HG03460 (cell line): ENCODE measurements around the gene TMPRSS11D.
A peak's percentile ranks its signal among the peaks of the same experiment; 100 is the strongest.

ENCODE experiments used
- ATAC-seq: cut with Tn5 transposase; IDR thresholded peaks from one replicate; pipeline ENCODE4 v1.9.1; 2021; ENCODE audit not compliant: unreplicated experiment

Gene TMPRSS11D

GRCh38 chr4:67886281-67886680 lies 2.5 kb upstream of the TMPRSS11D start:
- no peak for ATAC-seq

- no peak for ATAC-seq
Observed at GRCh38 chr4:67885762-67886161, 2.0 kb upstream of the TMPRSS11D start.

GRCh38 chr4:67884701-67885100 lies 899 bp upstream of the TMPRSS11D start:
- no peak for ATAC-seq

DNA sequence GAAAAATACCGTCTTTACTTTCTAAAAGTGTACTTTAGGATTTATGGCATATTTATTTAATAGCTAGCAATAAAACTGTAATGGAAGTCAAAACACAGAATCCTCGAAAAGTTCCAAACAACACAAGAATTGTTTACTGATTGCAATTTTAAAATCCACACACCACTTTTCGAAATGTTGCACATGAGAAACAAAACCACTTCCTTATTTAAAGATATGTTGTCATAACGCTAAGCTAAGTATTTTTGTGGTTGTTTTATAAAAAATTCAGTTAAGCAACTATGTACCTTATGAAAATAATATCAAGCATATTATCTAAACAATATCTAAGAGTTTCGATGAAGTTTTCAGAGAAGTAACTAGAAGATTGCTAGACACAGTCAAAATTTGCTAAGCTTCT lies 344 bp downstream of the TMPRSS11D start:
- no peak for ATAC-seq

DNA sequence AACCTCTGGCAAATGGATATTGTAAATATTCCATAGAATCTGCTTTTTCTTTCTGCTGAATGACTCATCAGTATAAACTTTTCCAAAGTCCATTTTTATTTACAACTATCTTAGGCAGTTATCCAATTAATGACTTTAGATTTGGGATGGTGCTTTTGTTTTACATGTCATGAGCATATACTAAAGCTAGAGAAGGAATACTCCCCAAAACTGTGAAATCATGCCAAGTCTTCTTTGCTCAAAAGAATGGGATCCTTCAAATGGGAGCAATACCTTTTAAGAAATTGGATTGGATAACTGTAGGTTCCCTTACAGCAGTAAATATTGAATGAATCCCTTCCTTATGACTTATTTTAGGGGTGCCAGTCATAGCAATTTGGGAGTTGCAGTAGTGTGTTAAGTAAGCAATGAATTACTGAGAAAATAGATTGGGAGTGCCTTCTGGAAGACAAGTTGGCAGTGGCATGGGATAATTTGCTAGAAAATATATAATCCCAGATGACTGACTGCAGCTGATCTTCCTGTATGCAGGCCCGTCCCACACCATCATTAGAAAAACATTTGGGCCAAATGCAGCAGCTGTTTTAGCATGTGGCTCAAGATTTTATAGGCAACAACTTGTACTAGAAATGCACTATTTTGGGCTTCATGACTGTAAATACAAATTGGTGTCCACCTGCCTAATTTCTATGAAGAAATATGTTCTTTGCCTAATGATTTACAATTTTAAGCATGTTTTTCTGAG lies 2.8 kb downstream of the TMPRSS11D start:
- ATAC-seq, result no peak

DNA sequence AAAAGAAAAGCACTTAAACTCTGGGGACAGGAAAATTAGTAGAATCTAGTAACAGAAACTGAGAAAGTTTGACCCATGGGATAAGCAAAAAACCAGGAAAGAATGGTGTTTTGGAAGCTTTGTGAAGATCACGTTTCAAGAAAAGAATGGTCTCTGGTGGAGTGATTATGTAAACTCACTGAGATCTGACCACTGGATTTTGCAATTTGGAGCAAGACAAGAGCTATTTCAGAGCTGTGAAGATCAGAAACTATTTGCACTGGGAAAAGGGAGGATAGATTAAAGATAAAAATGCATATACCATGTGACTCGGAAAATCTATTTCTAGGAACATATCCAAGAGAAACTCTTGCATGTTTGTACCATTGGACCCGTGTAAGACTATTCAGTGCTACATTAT lies 4.3 kb downstream of the TMPRSS11D start:
- no peak for ATAC-seq

GRCh38 chr4:67877086-67877485 lies 6.7 kb downstream of the TMPRSS11D start:
- no peak for ATAC-seq

GRCh38 chr4:67874986-67875385 lies 8.8 kb downstream of the TMPRSS11D start:
- no peak for ATAC-seq

DNA sequence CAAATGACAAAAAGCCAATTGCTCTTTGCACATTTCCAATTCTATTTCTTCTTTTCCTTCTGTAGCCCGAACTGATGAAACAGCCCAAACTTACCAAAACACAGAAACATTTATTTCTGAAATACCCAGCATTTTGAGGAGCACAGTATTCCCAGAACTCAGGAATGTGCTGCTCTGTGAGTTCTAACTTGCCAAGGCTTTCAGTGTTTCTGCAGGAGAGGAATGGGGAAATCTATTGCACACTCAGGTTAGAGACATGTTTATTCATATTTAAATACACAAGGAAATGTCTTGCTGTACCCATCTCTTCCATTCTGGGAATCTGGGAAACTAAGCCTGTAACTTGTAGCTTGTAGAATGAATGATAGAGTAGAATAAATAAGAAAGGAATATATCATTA lies 10.7 kb downstream of the TMPRSS11D start:
- ATAC-seq, result no peak

DNA sequence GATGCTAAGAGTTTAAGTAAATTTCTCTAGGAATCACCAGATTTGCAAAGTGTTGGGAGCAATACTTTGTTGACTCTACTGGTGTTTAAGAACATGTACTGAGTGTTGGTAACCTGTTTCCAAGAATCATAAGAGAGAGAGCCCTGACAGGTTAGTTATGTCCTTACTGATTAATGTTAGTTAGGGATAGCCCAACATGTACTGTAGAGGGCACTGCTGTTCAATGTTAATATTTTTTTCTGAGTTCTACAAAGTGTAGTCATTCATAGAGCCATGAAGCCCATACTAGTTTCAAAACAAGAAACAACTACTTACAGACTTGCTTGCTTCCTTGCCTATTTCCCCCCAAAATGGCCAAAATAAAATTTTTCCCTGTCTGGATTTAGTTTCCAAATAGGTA lies 11.9 kb downstream of the TMPRSS11D start:
- ATAC-seq, result peak; percentile 83

- ATAC-seq, result no peak
Observed at GRCh38 chr4:67869580-67870190, 14.1 kb downstream of the TMPRSS11D start.

DNA sequence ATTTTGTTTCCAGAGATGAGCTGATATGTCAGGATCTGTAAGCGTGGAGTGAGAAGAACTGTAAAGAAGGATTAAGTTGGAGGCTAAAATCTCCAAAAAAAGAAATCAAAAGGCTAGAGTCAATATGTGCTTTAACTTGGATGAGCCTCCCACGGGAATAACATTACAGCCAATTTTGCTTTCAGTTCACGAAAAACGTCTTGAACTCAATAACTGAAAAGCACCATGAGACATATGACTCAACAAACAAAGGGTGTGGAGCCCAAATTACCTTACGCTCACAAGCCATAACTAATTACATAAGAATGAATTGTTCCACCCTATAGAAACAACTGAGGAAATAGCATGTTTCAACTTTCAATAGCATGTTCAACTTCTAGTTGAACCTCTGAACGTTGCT lies 22.3 kb downstream of the TMPRSS11D start:
- ATAC-seq, result no peak

DNA sequence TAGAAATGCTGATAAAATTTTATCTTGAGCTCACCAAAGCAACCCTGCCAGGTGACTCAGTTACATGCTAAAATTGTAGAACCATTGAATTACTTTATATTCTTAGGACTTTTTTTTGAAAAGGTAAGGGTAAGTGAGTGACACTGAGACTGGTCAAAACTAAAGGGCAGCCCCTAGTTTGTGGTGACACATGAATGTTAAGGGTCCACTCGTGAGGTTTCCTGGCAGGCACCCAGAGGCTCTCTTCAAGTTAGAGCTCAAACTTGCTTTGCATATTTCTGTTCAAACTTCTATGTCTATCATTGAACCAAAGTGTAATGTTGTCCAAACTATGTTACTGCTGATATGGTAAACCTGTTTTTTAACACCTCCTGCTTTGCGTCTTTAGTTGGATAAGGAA lies 30.5 kb downstream of the TMPRSS11D start:
- ATAC-seq, result no peak

DNA sequence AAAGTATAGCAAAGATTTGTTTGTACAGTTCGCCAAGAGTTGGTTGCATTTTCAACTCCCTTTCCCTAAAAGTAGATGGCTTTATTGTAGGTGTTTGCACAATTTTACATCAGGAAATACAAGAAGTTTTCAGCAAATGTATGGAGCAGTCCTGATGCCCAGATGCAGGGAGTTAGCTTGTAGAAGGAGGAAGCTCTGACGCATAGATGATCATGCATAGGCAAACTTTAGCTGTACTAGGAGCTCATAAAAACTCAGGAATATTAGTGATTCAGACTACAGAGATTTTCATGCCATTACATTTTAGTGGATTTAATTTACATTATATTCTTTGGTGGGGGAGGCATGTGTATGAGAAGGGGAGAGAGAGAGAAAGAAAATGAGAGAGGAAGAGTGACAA lies 62.9 kb downstream of the TMPRSS11D start:
- no peak for ATAC-seq

DNA sequence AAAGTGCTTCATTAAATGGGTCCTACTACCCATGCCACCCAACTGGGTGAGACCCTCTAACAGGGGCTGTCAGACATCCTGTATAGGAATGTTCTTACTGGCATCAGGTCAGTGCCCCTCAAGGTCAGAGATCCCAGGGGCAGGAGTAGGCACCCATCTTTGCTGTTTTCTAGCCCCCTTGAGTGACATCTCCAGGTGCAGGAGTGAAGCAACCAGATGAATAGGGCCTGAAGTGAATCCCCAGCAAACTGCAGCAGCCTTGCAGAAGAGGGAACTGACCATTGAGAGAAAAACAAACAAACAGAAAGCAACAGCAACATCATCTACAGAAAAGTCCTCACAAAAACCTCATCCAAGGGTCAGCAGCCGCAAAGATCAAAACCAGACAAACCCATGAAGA lies 73.8 kb downstream of the TMPRSS11D start:
- ATAC-seq, result no peak

GRCh38 chr4:67809502-67809901 lies 74.3 kb downstream of the TMPRSS11D start:
- no peak for ATAC-seq

GRCh38 chr4:67796810-67797209 lies 87.0 kb downstream of the TMPRSS11D start:
- no peak for ATAC-seq

DNA sequence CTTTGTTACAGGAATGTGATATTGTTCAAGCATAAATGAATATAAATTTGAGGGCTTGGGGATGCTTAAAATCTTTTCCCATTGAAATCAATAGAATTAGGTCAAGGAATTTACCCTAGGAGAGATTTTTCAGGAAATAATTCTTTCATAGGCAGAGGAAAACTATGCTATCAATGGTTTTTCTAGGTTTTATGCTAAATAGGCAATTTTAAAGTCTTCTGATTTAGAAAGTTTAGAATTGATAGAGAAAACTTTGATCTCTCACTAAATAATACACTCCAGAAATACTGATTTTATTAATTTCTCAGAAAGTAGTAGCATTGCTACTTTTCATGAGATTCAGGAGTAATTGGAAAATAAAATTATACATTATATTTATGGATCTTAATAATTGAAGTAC lies 93.1 kb downstream of the TMPRSS11D start:
- no peak for ATAC-seq

- ATAC-seq, result no peak
Observed at GRCh38 chr4:67787311-67787710, 96.5 kb downstream of the TMPRSS11D start.

DNA sequence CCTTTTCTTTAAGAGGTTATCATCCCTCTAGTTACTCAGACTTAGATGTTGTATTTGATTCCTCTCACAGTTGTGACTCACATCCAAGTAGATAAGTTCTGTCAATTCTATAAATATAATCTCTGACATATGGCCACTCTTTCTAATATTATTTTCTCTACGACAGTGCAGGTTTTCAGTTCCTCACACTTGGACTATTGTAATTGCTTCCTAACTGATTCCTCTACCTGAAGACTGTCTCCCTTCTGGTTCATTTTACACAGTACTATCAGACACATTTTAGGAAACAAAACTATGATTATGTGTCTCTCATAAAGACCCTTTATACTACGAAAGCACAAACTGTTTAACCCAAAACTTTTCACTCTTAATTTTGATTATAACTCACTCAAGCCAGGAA lies 98.3 kb downstream of the TMPRSS11D start:
- no peak for ATAC-seq

DNA sequence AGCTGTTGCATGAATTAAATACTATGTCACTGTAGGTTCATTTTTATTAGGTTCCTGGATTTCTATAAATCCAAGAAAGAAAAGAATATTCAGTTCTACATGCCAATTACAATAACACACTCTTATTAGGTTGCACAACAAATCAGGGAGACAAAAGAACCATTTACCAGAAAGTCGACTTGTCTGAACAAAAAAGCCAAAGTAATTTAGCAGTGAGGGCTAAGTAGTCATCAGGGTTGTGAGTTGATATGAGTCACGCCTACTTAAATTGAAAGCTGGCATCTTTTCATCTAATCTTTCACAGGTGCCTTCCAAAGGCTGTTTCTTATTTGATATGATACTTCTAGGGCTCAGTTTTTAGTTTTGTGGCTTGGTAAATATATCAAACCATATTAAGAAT lies 104.2 kb downstream of the TMPRSS11D start:
- no peak for ATAC-seq

DNA sequence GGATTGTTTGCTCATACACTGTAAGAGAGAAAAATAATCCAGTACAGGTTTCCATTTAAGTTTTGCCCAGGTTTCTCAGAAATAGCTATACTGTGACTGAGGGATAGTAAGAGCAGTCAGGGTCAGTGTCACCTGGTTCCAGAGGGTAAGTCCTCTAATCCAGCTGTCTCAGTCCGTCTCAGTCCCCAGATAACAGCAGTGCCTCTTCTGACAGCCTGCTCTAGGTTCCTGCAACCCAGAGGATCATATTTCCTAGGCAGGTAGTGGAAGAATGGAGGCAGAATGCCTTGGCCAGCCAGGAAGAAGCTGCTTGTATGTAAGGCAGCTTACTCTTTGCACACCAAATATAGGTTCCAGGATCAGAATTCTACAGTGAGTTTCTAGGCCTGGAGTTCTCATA lies 107.1 kb downstream of the TMPRSS11D start:
- no peak for ATAC-seq
